Suprapubic skin (tissue), 4 donors: ENCODE results near the gene TBC1D3B. TPM values are rescaled to one million over a fixed set of nuclear protein-coding genes. Genes with fewer than 3 reads are reported as not detected.

Experiments
- DNase-seq, 2 donors: peaks; one replicate each; pipeline ENCODE4 v3.0.0-alpha.2; 2019; ENCODE audit warnings: low spot score in 2 of 2
- H3K27ac ChIP-seq: fragments of 200-600 bp; sonication (generic); one replicate; pipeline ENCODE4 v1.5.1; 2019
- H3K27me3 ChIP-seq: fragments of 200-600 bp; sonication (generic); one replicate; pipeline ENCODE4 v1.5.1; 2019
- H3K36me3 ChIP-seq: fragments of 200-600 bp; sonication (generic); one replicate; pipeline ENCODE4 v1.5.1; 2019
- H3K4me1 ChIP-seq: fragments of 200-600 bp; sonication (generic); one replicate; pipeline ENCODE4 v1.5.1; 2019
- H3K4me3 ChIP-seq: fragments of 200-600 bp; sonication (generic); one replicate; pipeline ENCODE4 v1.5.1; 2019; ENCODE audit warnings: mild to moderate bottlenecking
- H3K9me3 ChIP-seq: fragments of 200-600 bp; sonication (generic); one replicate; pipeline ENCODE4 v1.5.1; 2019
- EP300 ChIP-seq: sonication (generic); formaldehyde crosslinking; IDR thresholded peaks from one replicate; pipeline ENCODE4 v1.6.1; 2017; ENCODE audit warnings: antibody characterized with exemption
- POLR2A ChIP-seq, 2 donors: fragments of 450-650 bp; IDR thresholded peaks; one replicate each; pipeline ENCODE4 v1.6.1; 2017; ENCODE audit warnings: antibody characterized with exemption in 2 of 2, mild to moderate bottlenecking in 2 of 2, moderate library complexity in 2 of 2
- POLR2AphosphoS5 ChIP-seq, 3 donors: sonication (generic); formaldehyde crosslinking; IDR thresholded peaks; one replicate each; pipeline ENCODE4 v1.6.1; 2017; ENCODE audit warnings: antibody characterized with exemption in 3 of 3
- WGBS: methylation state at CpG from one replicate; pipeline ENCODE4 v1.1.5; 2018; 5-methylcytosine and 5-hydroxymethylcytosine counted together
- total RNA-seq, 4 donors: library from RNA; depleted of rRNA; stranded (reverse); fragments of >200 nt; gene quantifications; one replicate each; pipeline ENCODE4 v1.1.0, GENCODE V29; 2016
- TF ChIP-seq, protein P1 (sequence below), 2 donors: fragments of 200-600 bp in 1 of 2; fragments of 450-650 bp in 1 of 2; sonication (generic) in 1 of 2; IDR thresholded peaks; one replicate each; pipeline ENCODE4 v1.5.1; 2016 to 2019; ENCODE audit warnings: antibody characterized with exemption in 2 of 2, mild to moderate bottlenecking in 1 of 2, moderate library complexity in 1 of 2

Gene TBC1D3B
- total RNA-seq, 4 donors from 2014 or later = 6.1 to 28.3 (median 12.8) TPM

DNA sequence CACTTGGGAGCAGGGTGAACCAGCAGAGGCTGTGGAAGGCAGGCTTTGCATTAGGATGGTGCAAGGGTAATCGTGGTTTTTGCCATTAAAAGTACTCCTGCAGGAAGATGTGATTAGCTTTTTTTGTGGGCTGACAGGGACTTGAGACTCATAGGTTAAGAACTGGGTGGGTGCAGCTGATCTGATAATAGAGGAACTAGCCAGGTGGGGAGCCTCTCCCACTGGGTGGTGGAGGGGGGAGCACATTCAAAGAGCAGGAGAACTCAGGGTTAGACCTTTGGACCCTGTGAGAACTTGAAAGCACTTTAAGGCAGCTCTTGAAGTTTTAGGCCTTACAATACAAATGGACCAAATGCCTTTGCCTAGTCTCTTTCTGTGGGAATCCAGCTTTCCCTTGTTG is 40.4 kb downstream of the TBC1D3B start:
- DNase-seq = no peak
- Histone ChIP-seq H3K27me3 (peaks cover 5% of the 10 kb centered on the region), H3K36me3 (no peaks in the 10 kb centered on the region), H3K4me3 (no peak overlapping the region), H3K9me3 (no peaks in the 10 kb centered on the region), H3K27ac (no peak overlapping the region), H3K4me1 (no peaks in the 10 kb centered on the region)
- no peak for TF ChIP-seq POLR2A (IDR thresholded peaks at IDR 0.05)
- no peak for TF ChIP-seq POLR2AphosphoS5 (IDR thresholded peaks at IDR 0.05)
- no peak for TF ChIP-seq EP300
- TF ChIP-seq, protein P1, sequence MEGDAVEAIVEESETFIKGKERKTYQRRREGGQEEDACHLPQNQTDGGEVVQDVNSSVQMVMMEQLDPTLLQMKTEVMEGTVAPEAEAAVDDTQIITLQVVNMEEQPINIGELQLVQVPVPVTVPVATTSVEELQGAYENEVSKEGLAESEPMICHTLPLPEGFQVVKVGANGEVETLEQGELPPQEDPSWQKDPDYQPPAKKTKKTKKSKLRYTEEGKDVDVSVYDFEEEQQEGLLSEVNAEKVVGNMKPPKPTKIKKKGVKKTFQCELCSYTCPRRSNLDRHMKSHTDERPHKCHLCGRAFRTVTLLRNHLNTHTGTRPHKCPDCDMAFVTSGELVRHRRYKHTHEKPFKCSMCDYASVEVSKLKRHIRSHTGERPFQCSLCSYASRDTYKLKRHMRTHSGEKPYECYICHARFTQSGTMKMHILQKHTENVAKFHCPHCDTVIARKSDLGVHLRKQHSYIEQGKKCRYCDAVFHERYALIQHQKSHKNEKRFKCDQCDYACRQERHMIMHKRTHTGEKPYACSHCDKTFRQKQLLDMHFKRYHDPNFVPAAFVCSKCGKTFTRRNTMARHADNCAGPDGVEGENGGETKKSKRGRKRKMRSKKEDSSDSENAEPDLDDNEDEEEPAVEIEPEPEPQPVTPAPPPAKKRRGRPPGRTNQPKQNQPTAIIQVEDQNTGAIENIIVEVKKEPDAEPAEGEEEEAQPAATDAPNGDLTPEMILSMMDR (IDR thresholded peaks at IDR 0.05) = no peak
- WGBS = 92% methylated on average over 1 of the region's 1 CpG

DNA sequence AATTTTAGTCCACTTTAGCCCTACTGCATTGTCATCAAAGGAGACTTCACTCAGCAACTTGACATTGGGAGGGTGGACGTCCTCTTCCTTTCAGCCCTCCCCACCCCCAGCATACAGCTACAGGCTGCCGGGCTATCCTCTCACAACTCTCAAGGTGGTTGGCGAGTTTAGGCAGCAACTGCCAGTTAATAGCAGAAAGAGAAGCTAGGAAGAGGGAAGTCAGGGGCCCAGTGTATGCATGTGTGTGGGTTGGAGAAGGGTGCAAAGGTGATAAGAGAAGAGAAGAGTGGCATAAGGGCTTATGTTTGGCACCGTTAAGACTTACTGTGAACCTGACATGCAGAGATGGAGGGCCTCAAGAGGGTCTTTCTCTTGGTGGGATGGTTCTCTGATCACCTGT is 41.0 kb downstream of the TBC1D3B start:
- Histone ChIP-seq H3K27ac (no peak overlapping the region), H3K4me3 (no peak overlapping the region), H3K36me3 (no peaks in the 10 kb centered on the region), H3K9me3 (no peaks in the 10 kb centered on the region), H3K4me1 (no peaks in the 10 kb centered on the region), H3K27me3 (peaks cover 5% of the 10 kb centered on the region)
- DNase-seq = no peak
- 77% methylated on average over 4 of the region's 4 CpGs for WGBS
- TF ChIP-seq, protein P1 (IDR thresholded peaks at IDR 0.05) = no peak

DNA sequence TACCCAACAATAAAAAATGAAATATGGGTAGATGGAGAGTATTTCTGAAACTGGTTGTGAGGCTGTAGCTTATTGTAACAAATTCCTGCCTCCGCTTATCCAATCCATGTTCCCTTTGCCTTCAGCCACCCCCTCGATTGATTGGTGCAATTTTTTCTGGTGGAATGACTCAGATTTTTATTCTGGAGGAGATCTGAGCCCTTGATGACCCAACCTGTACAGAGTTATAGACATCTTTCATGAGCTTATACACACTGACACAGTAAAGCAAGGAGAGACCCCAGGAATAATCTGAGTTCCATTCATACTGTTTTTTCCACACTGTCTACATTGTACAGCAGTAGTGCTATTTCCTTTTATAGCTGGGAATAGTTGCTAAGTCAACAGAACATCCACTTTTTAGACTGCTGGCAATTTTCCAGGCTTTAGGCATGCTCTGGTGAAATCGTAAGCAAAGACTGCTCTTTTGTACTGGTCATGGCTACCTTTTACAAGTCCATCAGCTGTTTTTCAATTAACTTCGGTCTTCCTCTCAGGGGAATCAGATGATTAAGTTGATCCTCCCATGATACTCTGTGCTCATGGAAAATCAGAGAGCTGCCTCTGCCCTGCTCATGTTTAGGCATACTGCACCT is 42.7 kb downstream of the TBC1D3B start:
- Histone ChIP-seq H3K27me3 (peaks cover 12% of the 10 kb centered on the region), H3K4me3 (no peak overlapping the region), H3K4me1 (no peaks in the 10 kb centered on the region), H3K27ac (no peak overlapping the region), H3K9me3 (no peaks in the 10 kb centered on the region), H3K36me3 (no peaks in the 10 kb centered on the region)
- TF ChIP-seq POLR2AphosphoS5 (IDR thresholded peaks at IDR 0.05) (no peak), POLR2A (IDR thresholded peaks at IDR 0.05) (no peak), EP300 (no peak)
- TF ChIP-seq, protein P1 (IDR thresholded peaks at IDR 0.05) = no peak
- 58% methylated on average over 4 of the region's 4 CpGs for WGBS
- no peak for DNase-seq

DNA sequence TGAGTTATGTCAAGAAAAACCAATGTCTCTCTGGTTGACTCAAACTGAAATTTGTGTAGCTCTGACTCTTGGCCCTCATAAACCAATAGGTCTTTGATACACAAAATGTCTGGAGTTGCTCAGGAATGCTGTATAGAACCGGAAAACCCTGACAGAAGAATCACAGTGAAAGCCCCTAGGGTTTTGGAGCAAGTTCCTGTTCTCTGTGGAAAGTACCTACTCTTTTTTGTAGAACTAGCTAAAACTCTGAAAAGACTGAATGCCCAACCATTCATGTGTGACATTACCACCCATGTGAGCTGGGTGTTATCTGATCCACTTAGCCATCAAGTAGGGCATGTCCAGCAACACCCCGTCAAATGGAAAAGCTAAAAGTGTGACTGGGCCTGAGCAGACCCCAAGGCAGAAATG is 44.0 kb downstream of the TBC1D3B start:
- Histone ChIP-seq H3K27me3 (peaks cover 23% of the 10 kb centered on the region), H3K9me3 (no peaks in the 10 kb centered on the region), H3K4me3 (no peak overlapping the region), H3K27ac (no peak overlapping the region), H3K36me3 (no peaks in the 10 kb centered on the region), H3K4me1 (no peaks in the 10 kb centered on the region)
- WGBS = 49% methylated on average over 2 of the region's 2 CpGs
- TF ChIP-seq POLR2A (IDR thresholded peaks at IDR 0.05) = no peak
- TF ChIP-seq, protein P1 (IDR thresholded peaks at IDR 0.05) = no peak
- DNase-seq = no peak

DNA sequence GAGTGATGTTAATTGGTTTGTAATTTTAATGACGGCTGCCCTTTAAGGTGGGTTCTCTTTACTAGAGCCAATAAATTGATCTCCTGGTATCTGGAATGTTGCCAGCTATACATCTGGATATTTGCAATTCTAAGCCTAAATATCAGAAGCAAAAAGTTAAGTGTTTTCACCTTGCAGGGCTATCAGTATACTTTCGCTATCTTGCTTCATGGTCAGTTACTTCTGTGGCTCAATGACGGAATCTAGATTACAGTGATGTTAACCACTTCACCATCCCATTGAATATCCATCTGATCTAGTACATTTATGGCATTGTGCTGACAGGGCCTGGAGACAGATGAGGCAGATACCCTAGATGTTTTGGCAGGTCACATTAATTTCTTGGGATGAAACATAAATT is 44.5 kb downstream of the TBC1D3B start:
- Histone ChIP-seq H3K27ac (no peak overlapping the region), H3K27me3 (peaks cover 25% of the 10 kb centered on the region), H3K36me3 (no peaks in the 10 kb centered on the region), H3K4me1 (no peaks in the 10 kb centered on the region), H3K9me3 (no peaks in the 10 kb centered on the region), H3K4me3 (no peak overlapping the region)
- WGBS = 79% methylated on average over 3 of the region's 3 CpGs
- DNase-seq = no peak
- TF ChIP-seq, protein P1 (IDR thresholded peaks at IDR 0.05) = no peak
- TF ChIP-seq POLR2A (IDR thresholded peaks at IDR 0.05) = no peak
- no peak for TF ChIP-seq EP300
- no peak for TF ChIP-seq POLR2AphosphoS5 (IDR thresholded peaks at IDR 0.05)
